Head of caudate nucleus (tissue), 42 donors: Measurements from ENCODE around the gene TMEM30A.

Experiments
- DNase-seq, 42 donors: peaks; one replicate each; pipeline versions ENCODE4 v3.0.0 to v3.0.0-alpha.2; 2020 to 2021; ENCODE audit warnings: mixed read lengths in 7 of 42
- intact Hi-C: fragments of 100-400 bp; cut with DNase I; formaldehyde crosslinking; loops from one replicate; pipeline ENCODE4 v1.15.0; 2022

Gene TMEM30A

GRCh38 chr6:75272145-75272840 lies 12.3 kb downstream of the TMEM30A start:
- DNase-seq = no peak
- intact Hi-C loops = no loop called here

- DNase-seq = no peak
- intact Hi-C loops = loop anchor here (5.0 kb wide), 1 partner anchor 258 kb away; no protein-coding TSS in a partner anchor
These were observed 15.6 kb downstream of the TMEM30A start for GRCh38 chr6:75268988-75269354.

DNA sequence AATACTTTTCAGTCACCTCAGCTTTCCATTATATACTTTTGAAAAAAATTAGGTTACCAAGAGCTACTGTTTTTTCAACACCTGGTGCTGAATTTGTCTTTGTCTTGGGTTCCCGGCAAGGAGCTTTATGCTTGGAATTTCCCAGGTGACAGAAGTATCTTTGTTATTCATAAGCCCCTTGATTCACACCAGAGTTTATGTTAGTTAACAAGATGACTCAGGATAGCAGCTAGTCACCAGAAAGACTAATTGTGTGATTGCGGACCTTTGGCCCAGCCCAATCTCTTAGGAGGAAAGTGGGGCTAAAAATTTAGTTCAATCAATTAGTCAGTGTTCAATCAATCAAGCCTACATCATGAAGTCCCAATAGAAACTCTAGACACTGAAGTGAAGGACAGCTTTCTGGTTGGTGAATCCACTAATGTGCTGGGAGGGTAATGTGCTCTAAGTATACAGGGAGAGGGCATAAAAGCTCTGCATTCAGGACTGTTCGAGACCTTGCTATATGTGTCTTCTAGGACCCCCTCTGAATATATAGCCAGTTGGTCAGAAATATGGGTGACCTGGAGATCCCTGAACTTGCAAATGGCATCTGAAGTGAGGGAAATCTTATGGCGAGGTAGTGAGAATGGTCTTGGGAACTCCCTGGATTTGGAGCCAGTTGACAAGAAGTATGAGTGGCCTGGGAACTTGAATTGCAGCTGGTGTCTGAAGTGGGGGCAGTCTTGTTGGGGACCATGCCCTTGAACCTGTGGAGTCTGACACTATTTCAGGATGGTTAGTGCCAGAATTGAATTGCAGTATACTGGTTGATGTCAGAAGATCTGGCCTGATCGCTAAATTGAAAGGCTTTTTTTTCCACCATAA lies 16.2 kb downstream of the TMEM30A start:
- intact Hi-C loops = loop anchor here (5.0 kb wide), 1 partner anchor 259 kb away; no protein-coding TSS in a partner anchor
- DNase-seq = no peak

DNA sequence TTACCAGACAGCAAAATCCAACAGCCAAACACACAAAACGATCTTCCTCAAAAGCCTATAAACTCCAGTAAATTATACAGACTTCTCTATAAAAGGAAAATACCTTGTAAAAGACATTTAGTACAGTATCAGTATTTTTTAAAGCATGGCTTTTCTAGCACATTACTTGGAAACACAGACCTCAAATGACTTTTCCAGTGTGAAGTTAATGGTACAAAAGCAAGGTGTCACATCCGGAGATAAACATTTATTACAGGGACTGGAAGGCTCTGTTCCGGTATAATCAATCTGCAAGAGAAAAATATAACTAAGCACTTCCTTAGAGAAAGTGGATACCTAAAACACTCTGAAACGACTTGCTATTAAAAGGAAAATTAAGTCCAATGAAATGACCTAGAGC lies 17.1 kb downstream of the TMEM30A start:
- DNase-seq = no peak
- intact Hi-C loops = loop anchor here (5.0 kb wide), 1 partner anchor 260 kb away; no protein-coding TSS in a partner anchor

DNA sequence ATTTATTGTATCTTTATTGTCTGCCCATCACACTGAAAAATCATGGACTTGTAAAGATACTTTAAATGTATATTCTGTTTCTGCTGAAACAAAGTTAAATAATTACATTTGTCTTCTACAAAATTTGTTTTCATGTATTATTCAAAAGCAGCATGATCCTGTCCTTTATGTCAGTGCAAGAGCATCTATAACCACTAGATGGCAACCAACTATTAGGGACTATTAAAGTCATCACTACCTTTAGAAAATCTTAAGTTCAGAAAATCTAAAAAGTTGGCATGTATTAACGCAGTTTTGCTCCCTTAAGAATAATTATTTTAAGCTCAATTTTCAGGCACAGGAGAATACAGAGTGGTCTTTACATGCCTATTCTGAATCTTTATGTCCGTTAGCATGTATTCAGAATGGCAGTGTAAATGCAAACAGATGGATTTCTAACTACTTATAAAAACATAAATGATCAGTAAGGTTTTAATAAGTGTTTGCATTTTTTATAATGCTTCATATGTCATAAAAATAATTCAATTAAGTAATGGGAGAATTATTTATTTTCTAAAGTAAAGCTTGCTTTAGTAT lies 17.8 kb downstream of the TMEM30A start:
- intact Hi-C loops = loop anchor here (5.0 kb wide), 1 partner anchor 260 kb away; no protein-coding TSS in a partner anchor
- peak in 2 of 42 donors; percentile 10 to 23 for DNase-seq

- intact Hi-C loops = no loop called here
- DNase-seq = no peak
These were observed 21.2 kb downstream of the TMEM30A start for GRCh38 chr6:75263401-75263750.

- DNase-seq = no peak
- intact Hi-C loops = no loop called here
These were observed 21.7 kb downstream of the TMEM30A start for GRCh38 chr6:75262716-75263400.

DNA sequence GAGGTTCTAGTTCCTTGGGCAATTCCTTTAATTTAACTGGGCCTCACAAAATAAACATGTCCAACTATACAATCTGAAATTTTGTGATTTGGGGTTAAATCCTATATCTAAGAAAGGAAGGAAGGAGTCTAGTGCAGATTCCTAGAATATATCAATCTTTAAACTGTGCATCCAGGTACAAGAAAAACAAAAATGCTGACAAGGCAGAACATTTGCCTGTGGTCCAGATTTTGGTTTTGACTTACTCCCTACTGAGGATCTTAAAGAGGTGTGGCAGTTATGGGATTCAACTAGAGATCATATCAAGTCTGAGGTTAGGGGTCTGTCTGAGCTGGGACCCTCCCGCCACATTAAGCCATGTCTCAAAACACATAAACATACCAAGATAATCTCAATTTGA lies 23.3 kb downstream of the TMEM30A start:
- no peak for DNase-seq
- intact Hi-C loops = no loop called here

DNA sequence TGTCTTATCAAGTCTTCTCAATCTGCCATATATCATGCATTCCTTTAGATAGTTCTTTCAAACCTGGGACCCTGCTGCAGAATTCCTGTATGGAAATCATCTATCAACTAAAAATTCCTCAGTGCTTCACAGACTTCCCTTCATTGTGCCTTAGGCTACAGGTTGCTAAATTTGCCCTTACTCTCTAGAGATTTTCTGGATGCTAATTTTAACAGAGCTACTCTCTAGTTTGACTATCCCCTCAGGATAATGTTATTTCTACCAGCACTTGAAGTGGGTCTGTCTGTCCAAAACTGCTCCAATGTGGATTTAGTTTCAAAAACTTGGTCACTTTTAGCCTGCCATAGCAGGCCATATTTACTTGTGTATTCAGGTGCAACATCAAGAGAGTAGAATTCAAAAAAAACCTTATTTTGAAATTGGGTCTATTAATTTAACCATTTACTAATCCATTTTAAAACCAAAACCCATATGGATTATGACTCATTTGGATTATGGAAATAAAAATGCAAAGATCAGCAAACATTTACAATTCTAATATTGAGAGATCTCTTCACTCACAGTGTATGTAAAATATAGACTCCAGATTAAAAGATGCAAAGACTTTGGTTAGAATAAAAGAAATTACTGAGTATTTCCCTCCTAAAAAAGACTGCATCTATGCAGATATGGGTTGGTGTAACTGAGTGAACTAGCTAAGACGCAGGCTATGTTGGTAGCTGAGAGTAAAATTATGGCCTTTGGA lies 27.1 kb downstream of the TMEM30A start:
- no peak for DNase-seq

GRCh38 chr6:75250552-75250951 lies 34.0 kb downstream of the TMEM30A start:
- no peak for DNase-seq
- intact Hi-C loops = no loop called here

More for the DNA sequence above, 27.1 kb downstream of the TMEM30A start:
- intact Hi-C loops = no loop called here

DNA sequence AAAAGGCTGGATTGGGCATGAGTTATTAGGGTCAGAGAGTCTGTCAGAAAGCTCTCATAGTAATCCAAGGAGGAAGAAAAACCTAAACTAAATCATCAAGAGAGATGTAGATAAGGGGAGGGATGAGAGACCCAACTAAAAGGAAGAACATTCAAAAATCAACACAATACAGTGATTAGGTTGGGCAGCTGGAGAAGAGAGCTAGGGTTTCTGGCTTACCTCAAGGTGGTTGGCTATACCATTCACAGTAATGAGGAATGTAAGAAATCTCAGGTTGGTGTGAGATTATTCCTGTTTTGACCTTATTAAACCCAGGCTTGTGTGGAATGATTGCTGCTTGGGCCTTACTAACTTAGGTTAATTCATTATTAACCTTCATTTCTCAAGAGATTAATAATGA lies 34.8 kb downstream of the TMEM30A start:
- intact Hi-C loops = no loop called here

GRCh38 chr6:75246386-75246785 lies 38.2 kb downstream of the TMEM30A start:
- intact Hi-C loops = no loop called here
- DNase-seq = no peak

More for the DNA sequence above, 34.8 kb downstream of the TMEM30A start:
- no peak for DNase-seq

- DNase-seq = peak in 10 of 42 donors; percentile 4 to 47 (median 18)
- intact Hi-C loops = no loop called here
These were observed 40.5 kb downstream of the TMEM30A start for GRCh38 chr6:75244063-75244584.

DNA sequence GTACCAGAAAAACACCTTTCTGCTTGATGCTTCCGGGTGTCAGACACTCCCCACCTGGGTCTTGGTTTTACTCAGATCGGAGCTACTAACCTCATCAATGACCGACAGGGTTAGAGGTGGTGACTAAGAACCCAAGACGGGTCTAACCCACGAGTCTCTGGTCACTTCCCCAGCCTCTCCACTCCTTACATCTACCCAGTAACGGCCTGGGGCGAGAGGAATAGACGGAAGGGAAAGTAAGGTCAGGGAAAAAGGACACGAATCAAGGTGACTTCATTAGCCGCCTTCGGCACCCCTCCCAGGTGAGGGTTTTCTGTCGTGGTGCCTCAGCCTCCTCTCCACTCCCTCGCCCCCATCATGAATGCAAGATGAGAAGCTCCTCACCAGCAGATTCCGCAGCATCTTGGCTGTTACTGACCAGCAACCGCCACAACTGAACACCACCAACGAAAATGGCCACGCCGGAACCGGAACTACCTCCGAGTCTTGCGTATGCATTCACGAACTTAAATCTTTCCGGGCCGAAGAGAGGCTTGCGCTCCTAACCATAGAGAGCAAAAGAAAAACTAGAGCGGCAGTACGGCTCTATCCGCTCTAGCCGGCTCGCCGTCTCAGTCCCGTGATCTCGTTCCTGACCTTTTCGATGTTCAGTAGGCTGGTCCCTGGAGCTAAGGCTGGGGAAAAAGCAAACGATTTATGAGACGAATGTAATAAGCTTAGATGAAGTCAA lies 41.1 kb downstream of the TMEM30A start, which contains the start of gene COX7A2:
Gene COX7A2 (minus strand): TSS at position 469 of the 730 bp plus-strand sequence. CDS start 67 bp downstream, at position 402.
- intact Hi-C loops = no loop called here
- DNase-seq = peak; percentile 86 to 98 (median 95)

- intact Hi-C loops = no loop called here
- DNase-seq = no peak
These were observed 48.0 kb downstream of the TMEM30A start for GRCh38 chr6:75236630-75237029.

GRCh38 chr6:75235271-75235670 lies 49.3 kb downstream of the TMEM30A start:
- no peak for DNase-seq
- intact Hi-C loops = no loop called here

GRCh38 chr6:75234126-75234865 lies 50.3 kb downstream of the TMEM30A start:
- DNase-seq = peak in 30 of 42 donors; percentile 12 to 68 (median 36)

More at GRCh38 chr6:75234126-75234865, 50.3 kb downstream of the TMEM30A start:
- intact Hi-C loops = no loop called here
